Endothelial cell (in vitro differentiated cells): ENCODE results near the gene SIL1. TPM values are rescaled to one million over a fixed set of nuclear protein-coding genes. Genes with fewer than 3 reads are reported as not detected.

ENCODE experiments used
- DNase-seq: peaks from one replicate; pipeline ENCODE4 v3.0.0; 2021; ENCODE audit warnings: low spot score
- H3K27ac Mint-ChIP-seq: one replicate; pipeline ENCODE4 v1.8.0; 2021; ENCODE audit warnings: mixed read lengths, inconsistent platforms; ENCODE audit not compliant: unreplicated experiment
- H3K27me3 Mint-ChIP-seq: one replicate; pipeline ENCODE4 v1.8.0; 2021; ENCODE audit warnings: mild to moderate bottlenecking, moderate library complexity, mixed read lengths, inconsistent platforms; ENCODE audit not compliant: unreplicated experiment
- H3K36me3 Mint-ChIP-seq: one replicate; pipeline ENCODE4 v1.8.0; 2021; ENCODE audit warnings: mild to moderate bottlenecking, low read depth, mixed read lengths, inconsistent platforms; ENCODE audit not compliant: unreplicated experiment
- H3K4me1 Mint-ChIP-seq: one replicate; pipeline ENCODE4 v1.8.0; 2021; ENCODE audit warnings: mild to moderate bottlenecking, mixed read lengths, inconsistent platforms; ENCODE audit not compliant: unreplicated experiment
- H3K4me3 Mint-ChIP-seq: one replicate; pipeline ENCODE4 v1.8.0; 2021; ENCODE audit warnings: mild to moderate bottlenecking, mixed read lengths, inconsistent platforms; ENCODE audit not compliant: unreplicated experiment
- H3K9me3 Mint-ChIP-seq: one replicate; pipeline ENCODE4 v1.8.0; 2021; ENCODE audit warnings: mixed read lengths, inconsistent platforms; ENCODE audit not compliant: unreplicated experiment
- total RNA-seq: library from RNA; stranded (reverse); fragmentation: NEBNext Ultra II Directional; extraction: Animal tissue kit (Norgen Biotek cat#: 25700); gene quantifications from one replicate; pipeline ENCODE4 v1.2.1, GENCODE V29; 2021; ENCODE audit not compliant: unreplicated experiment
- TF ChIP-seq, protein P1 (sequence below): fragments of 200-600 bp; sonication (generic); IDR thresholded peaks from one replicate; pipeline ENCODE4 v1.5.0; 2021; ENCODE audit warnings: antibody characterized with exemption; ENCODE audit not compliant: unreplicated experiment

SIL1 gene
- total RNA-seq, 1 donor from 2014 or later = 35.6 TPM

GRCh38 chr5:139121120-139121519 lies 77.0 kb downstream of the SIL1 start:
- H3K4me3 Mint-ChIP-seq = no peak overlapping the region
- peaks cover 5% of the 10 kb centered on the region for H3K4me1 Mint-ChIP-seq
- H3K36me3 Mint-ChIP-seq = peaks cover 10% of the 10 kb centered on the region
- TF ChIP-seq, protein P1, sequence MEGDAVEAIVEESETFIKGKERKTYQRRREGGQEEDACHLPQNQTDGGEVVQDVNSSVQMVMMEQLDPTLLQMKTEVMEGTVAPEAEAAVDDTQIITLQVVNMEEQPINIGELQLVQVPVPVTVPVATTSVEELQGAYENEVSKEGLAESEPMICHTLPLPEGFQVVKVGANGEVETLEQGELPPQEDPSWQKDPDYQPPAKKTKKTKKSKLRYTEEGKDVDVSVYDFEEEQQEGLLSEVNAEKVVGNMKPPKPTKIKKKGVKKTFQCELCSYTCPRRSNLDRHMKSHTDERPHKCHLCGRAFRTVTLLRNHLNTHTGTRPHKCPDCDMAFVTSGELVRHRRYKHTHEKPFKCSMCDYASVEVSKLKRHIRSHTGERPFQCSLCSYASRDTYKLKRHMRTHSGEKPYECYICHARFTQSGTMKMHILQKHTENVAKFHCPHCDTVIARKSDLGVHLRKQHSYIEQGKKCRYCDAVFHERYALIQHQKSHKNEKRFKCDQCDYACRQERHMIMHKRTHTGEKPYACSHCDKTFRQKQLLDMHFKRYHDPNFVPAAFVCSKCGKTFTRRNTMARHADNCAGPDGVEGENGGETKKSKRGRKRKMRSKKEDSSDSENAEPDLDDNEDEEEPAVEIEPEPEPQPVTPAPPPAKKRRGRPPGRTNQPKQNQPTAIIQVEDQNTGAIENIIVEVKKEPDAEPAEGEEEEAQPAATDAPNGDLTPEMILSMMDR = no peak
- no peak for DNase-seq
- H3K27me3 Mint-ChIP-seq = no peaks in the 10 kb centered on the region
- no peaks in the 10 kb centered on the region for H3K9me3 Mint-ChIP-seq
- no peak overlapping the region for H3K27ac Mint-ChIP-seq

DNA sequence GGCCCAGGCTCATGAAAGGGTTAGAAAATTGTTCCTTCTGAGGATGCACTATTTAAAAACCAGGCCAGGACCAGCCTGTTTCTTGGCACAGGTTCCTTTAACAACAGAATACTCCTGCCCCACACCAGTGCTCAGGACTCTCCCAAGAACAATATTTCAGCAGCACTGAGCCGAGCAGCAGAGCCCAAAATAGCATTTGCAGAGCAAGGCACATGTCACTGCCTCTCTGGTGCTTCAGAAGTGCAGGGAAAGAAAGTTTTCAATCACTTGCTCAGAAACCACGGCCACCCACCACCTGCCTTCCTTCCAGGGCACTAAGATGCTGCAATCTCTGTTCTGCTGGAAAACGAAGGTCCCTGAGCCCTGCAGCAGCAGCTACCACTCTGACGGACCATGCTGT lies 77.6 kb downstream of the SIL1 start:
- TF ChIP-seq, protein P1 = no peak
- Mint-ChIP-seq H3K36me3 (peaks cover 10% of the 10 kb centered on the region), H3K4me1 (peaks cover 5% of the 10 kb centered on the region), H3K27ac (no peak overlapping the region), H3K27me3 (no peaks in the 10 kb centered on the region), H3K9me3 (no peaks in the 10 kb centered on the region), H3K4me3 (no peak overlapping the region)
- no peak for DNase-seq

- Mint-ChIP-seq H3K27me3 (no peaks in the 10 kb centered on the region), H3K4me3 (no peak overlapping the region), H3K27ac (no peak overlapping the region), H3K9me3 (no peaks in the 10 kb centered on the region), H3K4me1 (peaks cover 5% of the 10 kb centered on the region), H3K36me3 (peaks cover 18% of the 10 kb centered on the region)
- DNase-seq = no peak
- TF ChIP-seq, protein P1 = no peak
Measured at GRCh38 chr5:139118804-139119203, 79.4 kb downstream of the SIL1 start.

GRCh38 chr5:139117342-139117884 lies 80.8 kb downstream of the SIL1 start:
- Mint-ChIP-seq H3K4me1 (peaks cover 5% of the 10 kb centered on the region), H3K4me3 (no peak overlapping the region), H3K36me3 (peaks cover 22% of the 10 kb centered on the region), H3K27ac (no peak overlapping the region), H3K9me3 (no peaks in the 10 kb centered on the region), H3K27me3 (no peaks in the 10 kb centered on the region)
- TF ChIP-seq, protein P1 = no peak
- no peak for DNase-seq

DNA sequence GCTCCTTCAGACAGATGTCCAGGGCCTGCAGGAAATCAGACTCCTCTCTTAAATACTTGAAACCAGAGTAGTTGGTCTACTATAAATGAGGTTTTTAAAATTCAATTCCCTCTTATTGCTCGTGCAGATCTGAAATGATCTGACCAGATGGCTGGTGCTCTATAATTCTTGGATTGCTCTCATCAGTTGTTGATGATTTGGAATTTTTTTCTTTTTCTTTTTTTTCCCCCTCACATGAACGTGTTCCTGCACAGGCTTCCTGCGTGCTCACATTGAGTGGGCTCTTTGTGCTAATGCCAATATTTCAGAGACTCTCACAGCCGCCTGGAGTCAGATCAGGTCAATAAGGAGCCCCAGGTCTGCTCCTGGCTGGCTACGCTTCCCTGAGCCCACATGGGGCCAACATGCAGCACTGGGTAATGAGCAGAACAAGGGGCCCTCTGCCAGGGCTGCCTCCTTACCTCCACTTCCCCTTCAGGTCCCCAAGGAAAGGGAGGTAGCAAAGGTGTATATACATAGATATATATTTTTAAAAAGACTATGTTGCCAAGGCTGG lies 82.0 kb downstream of the SIL1 start:
- TF ChIP-seq, protein P1 = no peak
- Mint-ChIP-seq H3K9me3 (no peaks in the 10 kb centered on the region), H3K4me3 (no peak overlapping the region), H3K27me3 (peaks cover 3% of the 10 kb centered on the region), H3K27ac (no peak overlapping the region), H3K4me1 (peaks cover 5% of the 10 kb centered on the region), H3K36me3 (peaks cover 29% of the 10 kb centered on the region)
- DNase-seq = no peak
